Mesenchymal stem cell (in vitro differentiated cells and primary cell): ENCODE results near the gene VIL1.

Source experiments
- DNase-seq: peaks from one replicate; pipeline ENCODE4 v3.0.0-alpha.2; 2013
- H2AFZ ChIP-seq: one replicate; pipeline ENCODE4 v1.6.1; 2013; ENCODE audit warnings: low read depth, mild to moderate bottlenecking, control low read depth, inconsistent platforms, low read length, moderate library complexity
- H2AK5ac ChIP-seq: 2 replicates; pipeline ENCODE4 v1.6.1; 2013; ENCODE audit warnings: low read length, moderate library complexity, mild to moderate bottlenecking, inconsistent platforms; ENCODE audit not compliant: severe bottlenecking
- H2BK120ac ChIP-seq: one replicate; pipeline ENCODE4 v1.6.1; 2013; ENCODE audit warnings: low read depth, mild to moderate bottlenecking, inconsistent platforms, low read length, moderate library complexity
- H2BK12ac ChIP-seq, 2 experiments: one replicate each; pipeline ENCODE4 v1.6.1; 2013; ENCODE audit warnings: inconsistent platforms in 2 of 2, low read length in 2 of 2, mild to moderate bottlenecking in 2 of 2, moderate library complexity in 2 of 2, control low read depth in 1 of 2
- H2BK15ac ChIP-seq: one replicate; pipeline ENCODE4 v1.6.1; 2013; ENCODE audit warnings: mild to moderate bottlenecking, low read depth, inconsistent platforms; ENCODE audit not compliant: poor library complexity, severe bottlenecking
- H2BK5ac ChIP-seq: 2 replicates; pipeline ENCODE4 v1.6.1; 2013; ENCODE audit warnings: low read depth, mild to moderate bottlenecking, low read length, control low read depth, inconsistent platforms; ENCODE audit not compliant: poor library complexity, severe bottlenecking
- H3K14ac ChIP-seq, 2 experiments: one replicate each; pipeline ENCODE4 v1.6.1; 2013; ENCODE audit warnings: inconsistent platforms in 2 of 2, low read length in 2 of 2, control low read depth in 1 of 2, mild to moderate bottlenecking in 1 of 2, moderate library complexity in 1 of 2
- H3K18ac ChIP-seq, 2 experiments: one replicate each; pipeline ENCODE4 v1.6.1; 2013; ENCODE audit warnings: inconsistent platforms in 2 of 2, low read length in 2 of 2, control low read depth in 1 of 2, low read depth in 1 of 2, mild to moderate bottlenecking in 1 of 2
- H3K23ac ChIP-seq, 2 experiments: one replicate each; pipeline ENCODE4 v1.6.1; 2013; ENCODE audit warnings: inconsistent platforms in 2 of 2, low read length in 2 of 2, mild to moderate bottlenecking in 2 of 2, moderate library complexity in 2 of 2, control low read depth in 1 of 2
- H3K27ac ChIP-seq: 2 replicates; pipeline ENCODE4 v1.5.1; 2013; ENCODE audit warnings: mild to moderate bottlenecking, moderate library complexity, low read length, control low read depth, inconsistent platforms; ENCODE audit not compliant: poor library complexity, severe bottlenecking
- H3K27me3 ChIP-seq, 2 experiments: 2 replicates each; pipeline versions ENCODE4 v1.6.1 to v1.7.0; 2013; ENCODE audit warnings: low read length in 2 of 2, mild to moderate bottlenecking in 2 of 2, moderate library complexity in 2 of 2, control low read depth in 1 of 2, inconsistent platforms in 1 of 2; ENCODE audit not compliant: control insufficient read depth in 1 of 2, insufficient read depth in 1 of 2
- H3K36me3 ChIP-seq, 2 experiments: 2 replicates each; pipeline versions ENCODE4 v1.6.1 to v1.7.0; 2013; ENCODE audit warnings: low read length in 2 of 2, control low read depth in 1 of 2, inconsistent platforms in 1 of 2, low read depth in 1 of 2, mild to moderate bottlenecking in 1 of 2; ENCODE audit not compliant: insufficient read depth in 2 of 2, control insufficient read depth in 1 of 2
- H3K4ac ChIP-seq, 2 experiments: one replicate each; pipeline ENCODE4 v1.6.1; 2013; ENCODE audit warnings: inconsistent platforms in 2 of 2, low read length in 2 of 2, mild to moderate bottlenecking in 2 of 2, moderate library complexity in 2 of 2, control low read depth in 1 of 2, low read depth in 1 of 2
- H3K4me1 ChIP-seq: 2 replicates; pipeline ENCODE4 v1.6.1; 2013; ENCODE audit warnings: low read depth, low read length, control low read depth; ENCODE audit not compliant: control insufficient read depth, insufficient read depth
- H3K4me2 ChIP-seq: 2 replicates; pipeline ENCODE4 v1.6.1; 2013; ENCODE audit warnings: low read length, mild to moderate bottlenecking, inconsistent platforms; ENCODE audit not compliant: poor library complexity, severe bottlenecking
- H3K4me3 ChIP-seq, 2 experiments: 2 replicates each; pipeline versions ENCODE4 v1.5.1 to v1.7.0; 2013; ENCODE audit warnings: low read length in 2 of 2, mild to moderate bottlenecking in 2 of 2, control low read depth in 1 of 2, low read depth in 1 of 2; ENCODE audit not compliant: insufficient read depth in 1 of 2
- H3K79me1 ChIP-seq: replicated peaks from 2 replicates; pipeline ENCODE4 v1.6.1; 2013; ENCODE audit warnings: mild to moderate bottlenecking, control low read depth, low read length, inconsistent platforms; ENCODE audit not compliant: poor library complexity, severe bottlenecking
- H3K9ac ChIP-seq: 2 replicates; pipeline ENCODE4 v1.7.0; 2013; ENCODE audit warnings: mild to moderate bottlenecking, low read length, moderate library complexity
- H3K9me3 ChIP-seq: 2 replicates; pipeline ENCODE4 v1.7.0; 2013; ENCODE audit warnings: mild to moderate bottlenecking, low read length; ENCODE audit not compliant: control insufficient read depth
- H4K8ac ChIP-seq: one replicate; pipeline ENCODE4 v1.6.1; 2013; ENCODE audit warnings: inconsistent platforms, mild to moderate bottlenecking, low read length, moderate library complexity
- H4K91ac ChIP-seq: one replicate; pipeline ENCODE4 v1.6.1; 2013; ENCODE audit warnings: mild to moderate bottlenecking, low read length, inconsistent platforms
- WGBS: methylation state at CpG from one replicate; pipeline ENCODE4 v1.1.7; 2013; ENCODE audit warnings: mixed read lengths; 5-methylcytosine and 5-hydroxymethylcytosine counted together

The VIL1 gene

GRCh38 chr2:218448934-218449333, 30.0 kb downstream of the VIL1 start:
- H3K27me3 ChIP-seq: no peaks in the 10 kb centered on the region
- DNase-seq: peak; percentile 54
- no peaks in the 10 kb centered on the region for H3K4me1 ChIP-seq
- H4K8ac ChIP-seq: no peak overlapping the region
- H2AFZ ChIP-seq: no peak overlapping the region
- no peak overlapping the region for H3K4ac ChIP-seq
- 79% methylated on average over 2 of the region's 3 CpGs for WGBS
- H2BK12ac ChIP-seq: no peak overlapping the region
- no peak overlapping the region for H3K14ac ChIP-seq
- no peak overlapping the region for H3K4me2 ChIP-seq
- H2AK5ac ChIP-seq: no peak overlapping the region
- H3K9me3 ChIP-seq: no peaks in the 10 kb centered on the region
- H3K23ac ChIP-seq: no peak overlapping the region
- H3K27ac ChIP-seq: no peak overlapping the region
- H2BK120ac ChIP-seq: no peak overlapping the region
- no peak overlapping the region for H3K18ac ChIP-seq
- no peak overlapping the region for H2BK5ac ChIP-seq
- no peak overlapping the region for H4K91ac ChIP-seq
- peaks cover 2% of the 10 kb centered on the region for H3K79me1 ChIP-seq
- peaks cover 3 to 37% of the 10 kb centered on the region in 2 experiments for H3K36me3 ChIP-seq
- no peak overlapping the region for H3K9ac ChIP-seq
- no peak overlapping the region for H2BK15ac ChIP-seq
- no peak overlapping the region for H3K4me3 ChIP-seq

GRCh38 chr2:218452079-218452478, 33.2 kb downstream of the VIL1 start:
- Histone ChIP-seq H3K4ac (no peak overlapping the region), H2BK5ac (no peak overlapping the region), H3K27me3 (no peaks in the 10 kb centered on the region), H3K4me2 (no peak overlapping the region), H3K36me3 (peaks cover 3 to 62% of the 10 kb centered on the region in 2 experiments), H3K4me3 (no peak overlapping the region), H3K18ac (no peak overlapping the region), H3K9me3 (no peaks in the 10 kb centered on the region), H4K91ac (no peak overlapping the region), H3K79me1 (peaks cover 2% of the 10 kb centered on the region), H3K4me1 (no peaks in the 10 kb centered on the region), H2BK15ac (no peak overlapping the region), H2AFZ (no peak overlapping the region), H4K8ac (no peak overlapping the region), H3K27ac (no peak overlapping the region), H3K23ac (no peak overlapping the region), H2BK12ac (no peak overlapping the region), H3K9ac (no peak overlapping the region), H2BK120ac (no peak overlapping the region), H3K14ac (no peak overlapping the region), H2AK5ac (no peak overlapping the region)
- WGBS: no CpG with 5 or more reads among the region's 1 CpG
- DNase-seq: no peak

GRCh38 chr2:218456849-218457248, 37.9 kb downstream of the VIL1 start:
- H2BK120ac ChIP-seq: no peak overlapping the region
- H3K4me1 ChIP-seq: no peaks in the 10 kb centered on the region
- H3K27ac ChIP-seq: no peak overlapping the region
- H3K79me1 ChIP-seq: no peaks in the 10 kb centered on the region
- no peak overlapping the region for H2BK15ac ChIP-seq
- no peak overlapping the region for H2AK5ac ChIP-seq
- no peaks in the 10 kb centered on the region for H3K9me3 ChIP-seq
- H3K9ac ChIP-seq: no peak overlapping the region
- no peak overlapping the region for H3K4me2 ChIP-seq
- no peak overlapping the region for H3K14ac ChIP-seq
- H3K4me3 ChIP-seq: no peak overlapping the region
- no peak overlapping the region for H2BK12ac ChIP-seq
- WGBS: no CpG with 5 or more reads among the region's 3 CpGs
- H4K91ac ChIP-seq: no peak overlapping the region
- H3K27me3 ChIP-seq: no peaks in the 10 kb centered on the region
- H2AFZ ChIP-seq: no peak overlapping the region
- H3K36me3 ChIP-seq: peaks cover 3 to 55% of the 10 kb centered on the region in 2 experiments
- no peak overlapping the region for H3K4ac ChIP-seq
- no peak overlapping the region for H4K8ac ChIP-seq
- H3K23ac ChIP-seq: no peak overlapping the region
- H2BK5ac ChIP-seq: no peak overlapping the region
- no peak for DNase-seq
- no peak overlapping the region for H3K18ac ChIP-seq

GRCh38 chr2:218458598-218458997, 39.7 kb downstream of the VIL1 start:
- WGBS: no CpG with 5 or more reads among the region's 1 CpG
- H2BK15ac ChIP-seq: no peak overlapping the region
- no peak overlapping the region for H3K9ac ChIP-seq
- H3K27me3 ChIP-seq: no peaks in the 10 kb centered on the region
- no peak overlapping the region for H3K4me2 ChIP-seq
- no peak overlapping the region for H2BK12ac ChIP-seq
- no peaks in the 10 kb centered on the region for H3K79me1 ChIP-seq
- H3K4me3 ChIP-seq: no peak overlapping the region
- H3K14ac ChIP-seq: no peak overlapping the region
- H4K91ac ChIP-seq: no peak overlapping the region
- no peak overlapping the region for H3K4ac ChIP-seq
- H2BK120ac ChIP-seq: no peak overlapping the region
- H3K23ac ChIP-seq: no peak overlapping the region
- H3K4me1 ChIP-seq: no peaks in the 10 kb centered on the region
- no peak overlapping the region for H3K27ac ChIP-seq
- H2AFZ ChIP-seq: no peak overlapping the region
- no peak overlapping the region for H2BK5ac ChIP-seq
- no peak overlapping the region for H3K18ac ChIP-seq
- H3K9me3 ChIP-seq: no peaks in the 10 kb centered on the region
- H3K36me3 ChIP-seq: peaks cover 5 to 58% of the 10 kb centered on the region in 2 experiments
- H2AK5ac ChIP-seq: no peak overlapping the region
- no peak overlapping the region for H4K8ac ChIP-seq
- DNase-seq: no peak
